ENCODE data around the gene PTCSC3.

PTCSC3 gene

DNA sequence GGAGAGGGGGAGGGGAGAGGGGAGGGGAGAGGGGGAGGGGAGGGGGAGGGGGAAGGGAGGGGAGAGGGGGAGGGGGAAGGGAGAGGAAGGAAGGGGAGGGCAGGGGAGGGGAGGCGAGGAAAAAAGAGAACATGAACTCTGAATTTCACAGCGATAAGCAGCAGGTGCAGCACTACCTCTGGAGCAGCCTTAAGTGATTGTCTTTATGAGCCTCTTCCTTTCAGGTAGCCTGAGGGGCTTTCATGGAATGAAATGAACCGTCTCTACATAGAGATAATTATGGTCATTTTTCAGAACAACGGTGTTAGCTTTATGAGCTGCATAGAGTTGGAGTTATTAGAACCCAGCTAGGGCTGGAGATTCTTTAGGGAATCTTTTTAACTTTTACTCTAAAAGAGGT is 18.1 kb upstream of the PTCSC3 start:
- TF ChIP-seq FOXA1 (IDR thresholded peaks at IDR 0.05) = no peak
- TF ChIP-seq TARDBP (IDR thresholded peaks at IDR 0.05) = no peak
- TF ChIP-seq CTBP1 (IDR thresholded peaks at IDR 0.05; ENCODE audit: borderline replicate concordance) = no peak
- no peak for TF ChIP-seq ZNF384 (IDR thresholded peaks at IDR 0.05)
- no peak for TF ChIP-seq NFRKB (IDR thresholded peaks at IDR 0.05)
- TF ChIP-seq ARNT (IDR thresholded peaks at IDR 0.05) = no peak
- TF ChIP-seq FOXM1 (IDR thresholded peaks at IDR 0.05; ENCODE audit: borderline replicate concordance) = no peak
- TF ChIP-seq SP1 (IDR thresholded peaks at IDR 0.05) = no peak
- no peak for TF ChIP-seq BHLHE40 (IDR thresholded peaks at IDR 0.05; ENCODE audit: borderline replicate concordance)
- TF ChIP-seq SUZ12 (IDR thresholded peaks at IDR 0.05) = no peak
- TF ChIP-seq, protein P1, sequence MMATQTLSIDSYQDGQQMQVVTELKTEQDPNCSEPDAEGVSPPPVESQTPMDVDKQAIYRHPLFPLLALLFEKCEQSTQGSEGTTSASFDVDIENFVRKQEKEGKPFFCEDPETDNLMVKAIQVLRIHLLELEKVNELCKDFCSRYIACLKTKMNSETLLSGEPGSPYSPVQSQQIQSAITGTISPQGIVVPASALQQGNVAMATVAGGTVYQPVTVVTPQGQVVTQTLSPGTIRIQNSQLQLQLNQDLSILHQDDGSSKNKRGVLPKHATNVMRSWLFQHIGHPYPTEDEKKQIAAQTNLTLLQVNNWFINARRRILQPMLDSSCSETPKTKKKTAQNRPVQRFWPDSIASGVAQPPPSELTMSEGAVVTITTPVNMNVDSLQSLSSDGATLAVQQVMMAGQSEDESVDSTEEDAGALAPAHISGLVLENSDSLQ (IDR thresholded peaks at IDR 0.05) = no peak
- TF ChIP-seq HDGF (IDR thresholded peaks at IDR 0.05; ENCODE audit: borderline replicate concordance) = no peak
- no peak for TF ChIP-seq FOXK2 (IDR thresholded peaks at IDR 0.05)
- no peak for TF ChIP-seq ELF4 (IDR thresholded peaks at IDR 0.05)
- no peak for TF ChIP-seq L3MBTL2 (conservative IDR thresholded peaks at IDR 0.05)
- ChIA-PET POLR2A (no interaction called here), CTCF (no interaction called here)
- DNase-seq (ENCODE audit: extremely low spot score) = no peak

DNA sequence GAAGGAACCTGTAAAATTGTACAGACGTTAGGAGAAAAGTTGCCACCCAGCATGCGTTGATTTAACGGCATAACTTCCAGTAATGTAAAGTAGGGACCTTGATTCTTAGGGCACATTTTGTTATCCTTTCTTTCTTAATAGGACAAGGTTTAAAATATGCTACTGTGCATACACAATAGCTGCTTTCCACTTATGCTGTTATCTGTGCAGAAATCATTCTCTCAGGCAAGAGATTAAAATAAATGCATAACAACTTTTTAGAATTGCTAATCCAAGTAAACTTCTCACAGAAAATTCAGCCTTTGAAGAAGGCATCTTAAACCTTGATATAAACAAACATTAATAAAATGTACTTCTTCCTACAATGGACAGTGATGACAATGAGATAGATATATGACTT is 16.0 kb upstream of the PTCSC3 start:
- POLR2A ChIA-PET = no interaction called here
- CTCF ChIA-PET = no interaction called here
- no peak for DNase-seq (ENCODE audit: extremely low spot score)
- no peak for TF ChIP-seq NFRKB (IDR thresholded peaks at IDR 0.05)
- no peak for TF ChIP-seq HDGF (IDR thresholded peaks at IDR 0.05; ENCODE audit: borderline replicate concordance)
- no peak for TF ChIP-seq TARDBP (IDR thresholded peaks at IDR 0.05)
- TF ChIP-seq FOXK2 (IDR thresholded peaks at IDR 0.05) = no peak
- no peak for TF ChIP-seq LEF1 (IDR thresholded peaks at IDR 0.05; ENCODE audit: borderline replicate concordance)
- TF ChIP-seq BHLHE40 (IDR thresholded peaks at IDR 0.05; ENCODE audit: borderline replicate concordance) = no peak
- TF ChIP-seq CTBP1 (IDR thresholded peaks at IDR 0.05; ENCODE audit: borderline replicate concordance) = no peak
- no peak for TF ChIP-seq FOXM1 (IDR thresholded peaks at IDR 0.05; ENCODE audit: borderline replicate concordance)
- no peak for TF ChIP-seq ZNF384 (IDR thresholded peaks at IDR 0.05)
- TF ChIP-seq, protein P1 (IDR thresholded peaks at IDR 0.05) = no peak
- TF ChIP-seq ARNT (IDR thresholded peaks at IDR 0.05) = no peak
- no peak for TF ChIP-seq L3MBTL2 (conservative IDR thresholded peaks at IDR 0.05)
- no peak for TF ChIP-seq SP1 (IDR thresholded peaks at IDR 0.05)
- no peak for TF ChIP-seq ELF4 (IDR thresholded peaks at IDR 0.05)
- TF ChIP-seq FOXA1 (IDR thresholded peaks at IDR 0.05) = no peak

DNA sequence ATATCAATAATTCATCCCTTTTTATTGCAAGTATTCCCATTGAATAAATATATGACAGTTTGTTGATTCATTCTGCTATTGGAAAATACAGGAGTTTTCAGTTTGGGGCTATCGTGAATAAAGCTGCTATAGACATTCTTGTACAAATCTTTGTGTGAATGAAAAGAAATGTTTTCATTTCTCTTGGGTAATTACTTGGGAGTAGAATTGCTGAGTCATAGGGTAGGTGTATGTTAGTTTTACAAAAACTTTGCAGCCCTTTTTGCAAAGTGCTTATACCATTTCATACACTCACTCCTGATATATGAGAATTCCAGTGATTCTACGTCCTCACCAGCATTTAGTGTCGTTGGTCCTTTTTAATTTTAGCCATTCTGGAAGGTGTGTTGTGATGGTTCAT is 6.9 kb upstream of the PTCSC3 start:
- CTCF ChIA-PET = no interaction called here
- DNase-seq (ENCODE audit: extremely low spot score) = no peak
- TF ChIP-seq L3MBTL2 (conservative IDR thresholded peaks at IDR 0.05) = no peak
- TF ChIP-seq ZNF384 (IDR thresholded peaks at IDR 0.05) = no peak
- TF ChIP-seq, protein P1 (IDR thresholded peaks at IDR 0.05) = no peak
- TF ChIP-seq BHLHE40 (IDR thresholded peaks at IDR 0.05; ENCODE audit: borderline replicate concordance) = no peak
- TF ChIP-seq FOXM1 (IDR thresholded peaks at IDR 0.05; ENCODE audit: borderline replicate concordance) = no peak
- TF ChIP-seq NFRKB (IDR thresholded peaks at IDR 0.05) = no peak
- no peak for TF ChIP-seq HDGF (IDR thresholded peaks at IDR 0.05; ENCODE audit: borderline replicate concordance)
- TF ChIP-seq ARNT (IDR thresholded peaks at IDR 0.05) = no peak
- no peak for TF ChIP-seq SP1 (IDR thresholded peaks at IDR 0.05)
- TF ChIP-seq SUZ12 (IDR thresholded peaks at IDR 0.05) = no peak
- TF ChIP-seq ELF4 (IDR thresholded peaks at IDR 0.05) = no peak
- no peak for TF ChIP-seq CTBP1 (IDR thresholded peaks at IDR 0.05; ENCODE audit: borderline replicate concordance)
- TF ChIP-seq FOXA1 (IDR thresholded peaks at IDR 0.05) = no peak
- TF ChIP-seq TARDBP (IDR thresholded peaks at IDR 0.05) = no peak
- TF ChIP-seq FOXK2 (IDR thresholded peaks at IDR 0.05) = no peak
- TF ChIP-seq LEF1 (IDR thresholded peaks at IDR 0.05; ENCODE audit: borderline replicate concordance) = no peak
- POLR2A ChIA-PET = no interaction called here

DNA sequence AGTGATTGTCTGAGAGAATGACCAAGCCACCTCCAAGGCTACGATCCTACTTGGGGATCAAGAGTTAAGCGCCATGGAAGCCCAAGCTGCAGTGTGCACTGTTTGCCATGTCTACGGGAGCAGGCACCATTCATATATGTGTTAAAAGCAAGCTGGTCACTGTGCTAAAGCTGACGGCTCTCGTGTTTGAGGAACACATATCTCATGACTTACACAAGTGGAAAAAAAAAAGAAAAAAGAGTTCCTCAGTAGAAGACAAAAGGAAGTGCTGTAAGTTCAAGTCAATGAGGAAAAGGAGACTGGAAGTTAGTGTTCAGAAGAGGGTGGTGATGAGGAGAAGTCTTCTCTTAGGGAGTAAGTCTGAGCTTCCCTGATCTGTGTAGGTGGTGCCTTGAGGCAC is 4.9 kb upstream of the PTCSC3 start:
- POLR2A ChIA-PET = no interaction called here
- CTCF ChIA-PET = no interaction called here
- no peak for TF ChIP-seq FOXK2 (IDR thresholded peaks at IDR 0.05)
- no peak for TF ChIP-seq BHLHE40 (IDR thresholded peaks at IDR 0.05; ENCODE audit: borderline replicate concordance)
- no peak for TF ChIP-seq FOXM1 (IDR thresholded peaks at IDR 0.05; ENCODE audit: borderline replicate concordance)
- no peak for TF ChIP-seq HDGF (IDR thresholded peaks at IDR 0.05; ENCODE audit: borderline replicate concordance)
- no peak for TF ChIP-seq SP1 (IDR thresholded peaks at IDR 0.05)
- TF ChIP-seq ELF4 (IDR thresholded peaks at IDR 0.05) = no peak
- TF ChIP-seq, protein P1 (IDR thresholded peaks at IDR 0.05) = no peak
- TF ChIP-seq ZNF384 (IDR thresholded peaks at IDR 0.05) = no peak
- no peak for TF ChIP-seq ARNT (IDR thresholded peaks at IDR 0.05)
- no peak for TF ChIP-seq LEF1 (IDR thresholded peaks at IDR 0.05; ENCODE audit: borderline replicate concordance)
- TF ChIP-seq FOXA1 (IDR thresholded peaks at IDR 0.05) = no peak
- TF ChIP-seq SUZ12 (IDR thresholded peaks at IDR 0.05) = no peak
- no peak for TF ChIP-seq CTBP1 (IDR thresholded peaks at IDR 0.05; ENCODE audit: borderline replicate concordance)
- TF ChIP-seq NFRKB (IDR thresholded peaks at IDR 0.05) = no peak
- no peak for TF ChIP-seq TARDBP (IDR thresholded peaks at IDR 0.05)
- TF ChIP-seq L3MBTL2 (conservative IDR thresholded peaks at IDR 0.05) = no peak
- no peak for DNase-seq (ENCODE audit: extremely low spot score)

DNA sequence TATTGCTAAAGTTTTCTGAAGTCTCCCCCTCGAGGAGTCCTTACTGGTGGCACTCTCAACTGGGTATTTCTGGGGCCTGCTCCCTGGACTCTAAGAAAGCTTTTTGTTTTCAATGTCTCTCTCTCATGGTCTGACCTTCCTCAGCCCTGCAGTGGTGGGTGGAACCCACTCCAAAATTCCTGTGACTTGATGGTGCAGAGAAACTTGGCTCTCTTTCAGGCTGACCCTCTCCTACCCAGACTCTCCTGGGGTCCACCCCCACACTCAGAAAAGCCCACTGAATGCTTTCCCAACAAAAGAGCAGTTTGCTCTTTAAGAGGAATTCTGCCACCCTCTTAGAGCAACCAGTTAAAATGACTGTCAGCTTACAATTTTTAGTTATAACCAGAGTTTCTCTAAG is 967 bp upstream of the PTCSC3 start:
- no peak for DNase-seq (ENCODE audit: extremely low spot score)
- ChIA-PET CTCF (no interaction called here), POLR2A (no interaction called here)
- no peak for TF ChIP-seq BHLHE40 (IDR thresholded peaks at IDR 0.05; ENCODE audit: borderline replicate concordance)
- no peak for TF ChIP-seq FOXK2 (IDR thresholded peaks at IDR 0.05)
- no peak for TF ChIP-seq ARNT (IDR thresholded peaks at IDR 0.05)
- TF ChIP-seq LEF1 (IDR thresholded peaks at IDR 0.05; ENCODE audit: borderline replicate concordance) = no peak
- TF ChIP-seq CTBP1 (IDR thresholded peaks at IDR 0.05; ENCODE audit: borderline replicate concordance) = no peak
- no peak for TF ChIP-seq SUZ12 (IDR thresholded peaks at IDR 0.05)
- TF ChIP-seq FOXM1 (IDR thresholded peaks at IDR 0.05; ENCODE audit: borderline replicate concordance) = no peak
- TF ChIP-seq SP1 (IDR thresholded peaks at IDR 0.05) = no peak
- no peak for TF ChIP-seq TARDBP (IDR thresholded peaks at IDR 0.05)
- no peak for TF ChIP-seq L3MBTL2 (conservative IDR thresholded peaks at IDR 0.05)
- no peak for TF ChIP-seq FOXA1 (IDR thresholded peaks at IDR 0.05)
- TF ChIP-seq, protein P1 (IDR thresholded peaks at IDR 0.05) = no peak
- no peak for TF ChIP-seq ELF4 (IDR thresholded peaks at IDR 0.05)

Data from HEK293T (cell line).